Islet precursor cell (in vitro differentiated cells): ENCODE data around the gene THOC5.
"Not testable (repeated sequence)": the region's sequence is repeated elsewhere in the genome, so short reads cannot be mapped to it uniquely, and the experiment has no call there.

Source experiments
- DNase-seq: peaks from one replicate; pipeline ENCODE4 v3.0.0-alpha.2; 2018

THOC5 gene

GRCh38 chr22:29503811-29504372 is 49.7 kb downstream of the THOC5 start:
- DNase-seq, result no peak

- DNase-seq, result no peak
These were observed 53.7 kb downstream of the THOC5 start for GRCh38 chr22:29499852-29500251.

GRCh38 chr22:29493636-29494035 is 59.9 kb downstream of the THOC5 start:
- no peak for DNase-seq

- DNase-seq, result no peak
These were observed 62.5 kb downstream of the THOC5 start for GRCh38 chr22:29491012-29491411.

- DNase-seq, result not testable (repeated sequence)
These were observed 64.3 kb downstream of the THOC5 start for GRCh38 chr22:29489127-29489780.

GRCh38 chr22:29487426-29487986 is 66.1 kb downstream of the THOC5 start:
- DNase-seq, result no peak

GRCh38 chr22:29485448-29485847 is 68.1 kb downstream of the THOC5 start:
- DNase-seq, result no peak

GRCh38 chr22:29484642-29485041 is 68.9 kb downstream of the THOC5 start:
- DNase-seq, result no peak

GRCh38 chr22:29483254-29483653 is 70.3 kb downstream of the THOC5 start:
- DNase-seq, result no peak

GRCh38 chr22:29482726-29483125 is 70.8 kb downstream of the THOC5 start:
- DNase-seq, result no peak

- no peak for DNase-seq
These were observed 71.3 kb downstream of the THOC5 start for GRCh38 chr22:29482253-29482652.

GRCh38 chr22:29481265-29482000 is 72.1 kb downstream of the THOC5 start:
- DNase-seq, result no peak

GRCh38 chr22:29480512-29481264 is 72.9 kb downstream of the THOC5 start:
- peak; percentile 73 for DNase-seq

GRCh38 chr22:29480262-29480511 is 73.4 kb downstream of the THOC5 start:
- no peak for DNase-seq

- no peak for DNase-seq
These were observed 73.9 kb downstream of the THOC5 start, which contains the start of gene NEFH for GRCh38 chr22:29479417-29480261. Gene NEFH, plus strand, starts transcription at chr22:29480218. Its CDS starts 45 bp downstream, at chr22:29480263.

GRCh38 chr22:29478326-29479276 is 75.0 kb downstream of the THOC5 start:
- DNase-seq, result peak; percentile 68

GRCh38 chr22:29477723-29478318 is 75.7 kb downstream of the THOC5 start:
- no peak for DNase-seq

- DNase-seq, result peak; percentile 70
These were observed 77.4 kb downstream of the THOC5 start for GRCh38 chr22:29476116-29476515.

GRCh38 chr22:29475550-29475949 is 78.0 kb downstream of the THOC5 start:
- DNase-seq, result no peak

- DNase-seq, result no peak
These were observed 80.6 kb downstream of the THOC5 start for GRCh38 chr22:29473001-29473400.
